ENCODE data around the gene MFGE8.
A peak's percentile ranks its signal among the peaks of the same experiment; 100 is the strongest.

MFGE8 gene

GRCh38 chr15:88917760-88918159 is 4.6 kb upstream of the MFGE8 start:
- no peak for DNase-seq

- no peak for DNase-seq
Observed at GRCh38 chr15:88915354-88915753, 2.2 kb upstream of the MFGE8 start.

- DNase-seq, result no peak
Observed at GRCh38 chr15:88913850-88914169, 631 bp upstream of the MFGE8 start.

- no peak for DNase-seq
Observed at GRCh38 chr15:88912500-88912921, 668 bp downstream of the MFGE8 start.

- no peak for DNase-seq
Observed at GRCh38 chr15:88911766-88912118, 1.4 kb downstream of the MFGE8 start.

GRCh38 chr15:88909956-88910831 is 3.0 kb downstream of the MFGE8 start:
- no peak for DNase-seq

GRCh38 chr15:88908697-88909621 is 4.2 kb downstream of the MFGE8 start:
- DNase-seq, result no peak

GRCh38 chr15:88908123-88908522 is 5.1 kb downstream of the MFGE8 start:
- DNase-seq, result no peak

GRCh38 chr15:88907111-88907510 is 6.1 kb downstream of the MFGE8 start:
- DNase-seq, result no peak

- DNase-seq, result no peak
Observed at GRCh38 chr15:88906551-88906950, 6.6 kb downstream of the MFGE8 start.

GRCh38 chr15:88906130-88906529 is 7.0 kb downstream of the MFGE8 start:
- no peak for DNase-seq

GRCh38 chr15:88905576-88905975 is 7.6 kb downstream of the MFGE8 start:
- DNase-seq, result no peak

GRCh38 chr15:88904624-88905327 is 8.4 kb downstream of the MFGE8 start:
- peak; percentile 31 for DNase-seq

GRCh38 chr15:88904257-88904623 is 8.9 kb downstream of the MFGE8 start:
- DNase-seq, result no peak

GRCh38 chr15:88902846-88903245 is 10.3 kb downstream of the MFGE8 start:
- no peak for DNase-seq

- no peak for DNase-seq
Observed at GRCh38 chr15:88902221-88902835, 10.9 kb downstream of the MFGE8 start.

GRCh38 chr15:88901508-88902220 is 11.5 kb downstream of the MFGE8 start:
- DNase-seq, result no peak

GRCh38 chr15:88900982-88901418 is 12.2 kb downstream of the MFGE8 start:
- DNase-seq, result no peak

- DNase-seq, result no peak
Observed at GRCh38 chr15:88900309-88900981, 12.7 kb downstream of the MFGE8 start.

- DNase-seq, result no peak
Observed at GRCh38 chr15:88899251-88899650, 13.9 kb downstream of the MFGE8 start.

- DNase-seq, result no peak
Observed at GRCh38 chr15:88898736-88899135, 14.4 kb downstream of the MFGE8 start.
